Measurements from ENCODE around the gene KRTAP22-1.

The KRTAP22-1 gene

GRCh38 chr21:30625449-30626165 is 24.7 kb downstream of the KRTAP22-1 start:
- DNase-seq (ENCODE audit: low read depth) = no peak

GRCh38 chr21:30628109-30628508 is 27.2 kb downstream of the KRTAP22-1 start:
- no peak for DNase-seq (ENCODE audit: low read depth)

GRCh38 chr21:30629200-30629599 is 28.3 kb downstream of the KRTAP22-1 start:
- no peak for DNase-seq (ENCODE audit: low read depth)

GRCh38 chr21:30634906-30635305 is 34.0 kb downstream of the KRTAP22-1 start, which contains the start of gene KRTAP20-2:
Gene KRTAP20-2 (plus strand): TSS chr21:30635206. CDS start chr21:30635264, 58 bp downstream.
- no peak for DNase-seq (ENCODE audit: low read depth)

GRCh38 chr21:30638686-30639085 is 37.8 kb downstream of the KRTAP22-1 start:
- no peak for DNase-seq (ENCODE audit: low read depth)

- DNase-seq (ENCODE audit: low read depth) = no peak
Observed at GRCh38 chr21:30642564-30642963, 41.7 kb downstream of the KRTAP22-1 start, which contains the start of gene KRTAP20-3. Gene KRTAP20-3 (plus strand): TSS chr21:30642864.

GRCh38 chr21:30646904-30647414 is 46.1 kb downstream of the KRTAP22-1 start:
- no peak for DNase-seq (ENCODE audit: low read depth)
